Psoas muscle (tissue), 8 donors: ENCODE measurements around the gene GRM1. TPM values are rescaled to one million over a fixed set of nuclear protein-coding genes. Genes with fewer than 3 reads are reported as not detected.
A peak's percentile ranks its signal among the peaks of the same experiment; 100 is the strongest.

Experiments
- ATAC-seq, 4 donors: fragments of 200-7000 bp; cut with Tn5 transposase; one replicate each; pipeline ENCODE4 v1.9.1; 2020; ENCODE audit warnings: moderate library complexity in 3 of 4, mild to moderate bottlenecking in 2 of 4
- DNase-seq, 2 donors: peaks; one replicate each; pipeline ENCODE4 v3.0.0-alpha.2; 2020
- H3K27ac ChIP-seq: fragments of 200-600 bp; one replicate; pipeline ENCODE4 v1.8.0; 2022
- H3K27me3 ChIP-seq, 3 donors: fragments of 200-600 bp in 1 of 3; one replicate each; pipeline versions ENCODE4 v1.6.1 to v1.8.0; 2013 to 2022; ENCODE audit warnings: low read length in 2 of 3, mild to moderate bottlenecking in 2 of 3, moderate library complexity in 1 of 3; ENCODE audit not compliant: insufficient read depth in 3 of 3
- H3K36me3 ChIP-seq, 2 donors: fragments of 200-600 bp in 1 of 2; one replicate each; pipeline versions ENCODE4 v1.6.1 to v1.8.0; 2013 to 2022; ENCODE audit warnings: low read depth in 1 of 2, mild to moderate bottlenecking in 1 of 2, moderate library complexity in 1 of 2; ENCODE audit not compliant: insufficient read depth in 1 of 2
- H3K4me1 ChIP-seq: fragments of 200-600 bp; one replicate; pipeline ENCODE4 v1.8.0; 2022
- H3K4me3 ChIP-seq: fragments of 200-600 bp; one replicate; pipeline ENCODE4 v1.8.0; 2022; ENCODE audit warnings: mild to moderate bottlenecking
- H3K9me3 ChIP-seq: fragments of 200-600 bp; one replicate; pipeline ENCODE4 v1.8.0; 2022
- CTCF ChIP-seq: fragments of 200-600 bp; IDR thresholded peaks from one replicate; pipeline ENCODE4 v1.8.0; 2022; ENCODE audit warnings: antibody characterized with exemption
- WGBS, 3 donors: extraction: QIAGEN DNeasy Blood & Tissue Kit; methylation state at CpG; one replicate each; pipeline versions ENCODE4 v1.1.6 to v1.1.7; 2013; 5-methylcytosine and 5-hydroxymethylcytosine counted together
- intact Hi-C, 2 donors: fragments of 100-400 bp; cut with DNase I; formaldehyde crosslinking; loops; one replicate each; pipeline versions ENCODE4 v1.11.0 to v1.14.2; 2022
- polyA plus RNA-seq, 3 donors: library from polyadenylated mRNA; stranded (reverse); fragments of 200-250 nt; gene quantifications; one replicate each; pipeline ENCODE4 v1.2.3, GENCODE V29; 2013
- total RNA-seq, 4 donors: library from RNA; stranded (reverse); fragmentation: NEBNext Ultra II Directional in 2 of 4; extraction: Animal tissue kit (Norgen Biotek cat#: 25700) in 2 of 4; gene quantifications; one replicate each; pipeline versions ENCODE4 v1.2.1 to v1.2.4, GENCODE V29; 2021 to 2023
- donor health status: healthy with polysubstance abuse.
- donor health status: DM: no; HTN: no; CAD: no; lungs with moderate emphysema.
- donor health status: Bipolar disorder and iron deficiency.
- donor health status: healthy.
- donor health status: DM: yes; HTN: yes; CAD: no.
- donor health status: DM: no; HTN: no; CAD: no.
- donor health status: DM: no; HTN: no; CAD: no.
- donor health status: DM: yes; HTN: yes; CAD: no.

GRM1 gene
- total and polyA plus RNA-seq, 7 donors = 0.03 to 2.6 (median 0.07) TPM; not detected in 4

- DNase-seq (no peak), ATAC-seq (no peak)
- Histone ChIP-seq H3K4me3 (no peak overlapping the region), H3K36me3 (no peaks in the 10 kb centered on the region), H3K9me3 (peaks cover 9% of the 10 kb centered on the region), H3K27ac (no peak overlapping the region), H3K27me3 (no peaks in the 10 kb centered on the region), H3K4me1 (no peaks in the 10 kb centered on the region)
- 92 to 94% (median 93%) methylated on average over 1 of the region's 1 CpG for WGBS, 3 donors
- intact Hi-C loops = no loop called here
- TF ChIP-seq CTCF = no peak
Observed at GRCh38 chr6:146040360-146040759, 11.5 kb downstream of the GRM1 start.

DNA sequence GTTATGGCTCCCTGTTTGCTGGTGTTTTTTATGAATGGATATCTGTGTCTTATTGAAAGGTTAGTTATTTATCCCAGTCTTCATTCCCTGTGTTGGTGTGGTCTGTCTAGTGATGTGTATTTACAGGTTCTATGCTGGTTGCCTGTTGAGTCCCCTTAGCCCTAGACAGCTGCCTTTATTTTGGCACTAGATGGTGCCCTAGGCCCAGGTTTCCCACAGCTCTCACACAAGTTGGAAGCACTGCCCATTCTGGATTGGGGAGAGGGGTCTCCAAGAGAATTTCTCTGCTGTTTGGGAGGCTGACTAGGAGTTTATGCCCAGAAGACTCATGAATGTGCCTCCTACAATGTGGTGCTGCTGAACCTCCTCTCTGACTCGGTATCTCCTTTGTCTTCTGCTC is 12.4 kb downstream of the GRM1 start:
- no peak for ATAC-seq
- no peak for DNase-seq
- 30 to 58% (median 31%) methylated on average over 1 of the region's 1 CpG for WGBS, 3 donors
- peaks cover 9% of the 10 kb centered on the region for H3K9me3 ChIP-seq
- no peak overlapping the region for H3K4me3 ChIP-seq
- no peaks in the 10 kb centered on the region for H3K36me3 ChIP-seq
- intact Hi-C loops = no loop called here
- H3K4me1 ChIP-seq = no peaks in the 10 kb centered on the region
- no peak for TF ChIP-seq CTCF
- H3K27ac ChIP-seq = no peak overlapping the region
- no peaks in the 10 kb centered on the region for H3K27me3 ChIP-seq

- Histone ChIP-seq H3K9me3 (no peaks in the 10 kb centered on the region), H3K27me3 (no peaks in the 10 kb centered on the region), H3K27ac (no peak overlapping the region), H3K4me1 (no peaks in the 10 kb centered on the region), H3K36me3 (no peaks in the 10 kb centered on the region), H3K4me3 (no peak overlapping the region)
- WGBS, 3 donors = 22 to 23% (median 23%) methylated on average over 2 of the region's 2 CpGs
- intact Hi-C loops = no loop called here
- no peak for TF ChIP-seq CTCF
- ATAC-seq = peak in 1 of 4 donors; percentile 44
- no peak for DNase-seq
Observed at GRCh38 chr6:146047371-146047770, 18.5 kb downstream of the GRM1 start.

DNA sequence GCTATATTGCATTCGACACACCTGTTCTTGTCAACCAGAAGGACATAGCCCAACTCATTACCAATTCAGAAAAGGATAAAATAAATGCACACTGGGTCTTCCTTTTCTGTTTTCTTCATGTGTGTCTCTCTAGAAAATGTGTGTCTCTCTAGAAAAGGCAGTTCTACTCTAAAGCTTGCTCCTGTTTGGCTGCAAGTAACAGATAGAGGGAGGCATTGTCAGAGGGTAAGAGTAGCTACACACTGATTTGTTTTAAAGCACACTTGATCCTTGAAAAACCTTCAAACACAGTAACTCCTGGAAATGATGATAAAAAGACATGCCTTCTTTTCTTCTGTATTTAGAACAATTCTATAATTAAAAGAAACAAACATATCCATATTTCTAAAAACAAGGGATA is 21.3 kb downstream of the GRM1 start:
- no peak for DNase-seq
- no peak for TF ChIP-seq CTCF
- H3K4me3 ChIP-seq = no peak overlapping the region
- no peaks in the 10 kb centered on the region for H3K9me3 ChIP-seq
- no peaks in the 10 kb centered on the region for H3K27me3 ChIP-seq
- no peaks in the 10 kb centered on the region for H3K36me3 ChIP-seq
- H3K4me1 ChIP-seq = no peaks in the 10 kb centered on the region
- 54 to 85% (median 69%) methylated on average over 1 of the region's 1 CpG for WGBS, 3 donors
- ATAC-seq = no peak
- intact Hi-C loops = no loop called here
- H3K27ac ChIP-seq = no peak overlapping the region

GRCh38 chr6:146056506-146056905 is 27.6 kb downstream of the GRM1 start:
- WGBS, 3 donors = 31 to 48% (median 38%) methylated on average over 6 of the region's 6 CpGs
- ATAC-seq (no peak), DNase-seq (no peak)
- TF ChIP-seq CTCF = no peak
- no peaks in the 10 kb centered on the region for H3K4me1 ChIP-seq
- H3K4me3 ChIP-seq = no peak overlapping the region
- no peaks in the 10 kb centered on the region for H3K9me3 ChIP-seq
- intact Hi-C loops = no loop called here
- no peaks in the 10 kb centered on the region for H3K27me3 ChIP-seq
- H3K27ac ChIP-seq = no peak overlapping the region
- no peaks in the 10 kb centered on the region for H3K36me3 ChIP-seq
